GM18907 (cell line): ENCODE data around the gene SEMA5A.
A peak's percentile ranks its signal among the peaks of the same experiment; 100 is the strongest.

Experiments used
- ATAC-seq: cut with Tn5 transposase; IDR thresholded peaks from one replicate; pipeline ENCODE4 v1.9.1; 2021; ENCODE audit warnings: mild to moderate bottlenecking, moderate library complexity; ENCODE audit not compliant: unreplicated experiment

Gene SEMA5A

GRCh38 chr5:9547122-9547947 lies 1.5 kb upstream of the SEMA5A start:
- ATAC-seq, result no peak

DNA sequence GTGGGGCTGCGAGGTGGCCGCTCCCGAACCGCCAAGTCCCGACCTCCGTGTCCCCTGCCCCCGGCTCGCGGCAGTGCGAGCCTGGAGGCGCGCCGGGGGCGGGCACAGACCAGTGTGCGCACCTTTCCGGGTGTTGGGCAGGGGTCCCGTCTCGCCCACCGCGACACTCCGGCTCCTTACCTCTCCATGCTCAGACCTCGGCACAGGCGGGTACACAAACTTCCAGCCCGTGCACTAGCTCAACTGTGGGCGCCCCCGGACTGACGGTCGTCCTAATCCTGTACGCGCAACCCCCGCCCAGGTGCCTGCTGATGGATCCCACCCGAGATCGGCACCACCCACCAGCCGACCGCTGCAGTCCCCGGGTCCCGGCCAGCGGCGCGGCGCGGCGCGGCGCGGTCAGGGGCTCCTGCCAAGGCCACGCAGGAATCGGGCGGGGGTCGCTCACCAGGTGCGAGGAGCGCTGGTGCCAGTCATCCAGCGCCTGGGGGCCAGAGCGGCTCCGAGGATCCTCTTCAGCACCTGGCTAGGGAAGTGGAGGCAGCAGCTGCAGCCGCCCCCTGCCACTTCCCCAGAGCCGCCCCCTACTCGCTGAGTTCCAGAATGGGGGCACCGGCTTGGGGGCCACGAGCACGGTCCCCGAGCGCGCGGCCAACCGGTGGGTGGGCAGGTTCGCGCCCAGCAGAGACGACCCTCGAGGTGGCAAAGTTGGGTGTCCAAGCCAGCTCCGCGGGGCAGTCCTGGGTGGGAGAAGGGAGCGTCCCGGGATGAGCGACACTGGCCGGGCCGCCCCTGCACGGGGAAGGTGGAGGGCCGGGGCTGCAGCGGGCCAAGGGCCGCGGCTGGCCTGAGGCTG lies 511 bp downstream of the SEMA5A start:
- peak; percentile 35 for ATAC-seq

DNA sequence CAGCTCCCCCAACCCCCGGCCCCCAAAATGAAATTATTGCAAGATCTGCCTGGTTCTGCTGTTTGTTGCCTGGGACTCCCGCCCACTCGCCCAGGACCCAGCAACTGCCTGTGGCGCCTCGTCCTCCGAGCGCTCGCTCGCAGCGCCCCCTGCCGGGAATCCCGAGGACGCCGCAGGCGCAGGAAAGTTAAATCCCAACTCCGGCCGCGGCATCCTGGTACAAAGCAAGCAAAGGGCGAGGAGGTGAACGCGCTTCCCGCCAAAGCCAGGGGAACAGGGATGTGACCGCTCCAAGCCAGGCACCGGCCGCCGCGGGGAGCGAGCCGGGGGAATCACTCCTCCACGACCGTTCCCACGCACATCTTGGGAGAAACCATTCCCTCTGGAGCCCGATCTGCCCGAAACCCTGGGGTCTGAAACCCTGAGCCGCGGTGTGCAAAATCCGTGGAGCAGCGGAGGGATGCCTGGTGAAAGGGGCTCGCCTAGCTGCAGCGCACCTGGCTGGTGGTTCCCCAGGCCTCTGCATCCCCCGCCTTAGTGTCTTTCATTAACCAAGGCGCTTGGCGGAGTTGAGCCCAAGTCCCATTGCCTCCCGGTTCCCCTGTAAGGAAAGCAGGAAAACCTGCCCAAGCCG lies 1.3 kb downstream of the SEMA5A start:
- peak; percentile 61 for ATAC-seq

DNA sequence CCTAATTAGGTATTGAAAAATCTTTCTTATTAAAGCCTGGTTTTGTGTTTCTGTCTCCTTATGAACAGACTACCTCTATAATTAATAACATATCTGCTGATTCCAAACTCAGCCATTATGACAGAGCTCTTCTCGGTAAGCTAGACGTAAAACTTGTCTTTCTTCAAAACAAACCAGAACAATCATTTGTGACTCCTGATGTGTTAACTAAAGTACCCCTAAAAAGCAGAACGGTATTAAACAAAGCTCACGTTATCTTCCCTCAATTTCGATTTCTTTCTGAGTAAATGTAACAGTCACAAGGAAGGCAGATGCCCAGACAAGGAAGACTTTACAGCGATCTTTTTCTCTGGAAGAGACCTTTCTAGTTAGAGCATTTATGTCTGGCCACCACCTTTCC lies 1.8 kb downstream of the SEMA5A start:
- peak; percentile 1 for ATAC-seq

DNA sequence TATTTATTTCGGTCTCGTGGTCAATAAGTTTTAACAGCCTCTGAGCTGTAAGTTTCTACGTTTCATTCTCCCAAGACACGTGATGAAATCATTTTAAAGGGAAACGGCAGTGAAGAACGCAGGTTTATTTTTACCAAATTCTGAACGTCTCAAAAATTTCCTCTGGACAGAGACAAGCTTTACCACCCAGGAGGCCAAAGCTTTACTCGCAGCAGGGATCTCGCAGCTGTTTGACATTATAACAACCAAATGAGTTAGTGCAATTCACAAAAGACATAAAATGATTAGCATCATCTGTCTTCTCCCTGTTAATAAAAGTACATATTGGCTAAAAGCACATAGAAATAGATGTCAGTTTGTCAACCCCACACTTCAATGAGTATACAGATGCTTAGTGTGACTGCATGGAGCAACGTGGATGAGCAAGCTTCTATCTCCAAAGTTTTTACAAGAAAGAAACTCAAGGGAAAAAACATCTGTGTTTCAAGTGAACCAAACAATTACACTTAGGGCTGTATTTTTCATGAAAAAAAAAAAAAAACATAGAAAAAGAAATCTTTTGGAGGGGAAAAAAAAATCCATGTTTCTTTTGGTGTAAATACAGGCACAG lies 2.5 kb downstream of the SEMA5A start:
- no peak for ATAC-seq

GRCh38 chr5:9540791-9541190 lies 5.1 kb downstream of the SEMA5A start:
- ATAC-seq, result no peak

DNA sequence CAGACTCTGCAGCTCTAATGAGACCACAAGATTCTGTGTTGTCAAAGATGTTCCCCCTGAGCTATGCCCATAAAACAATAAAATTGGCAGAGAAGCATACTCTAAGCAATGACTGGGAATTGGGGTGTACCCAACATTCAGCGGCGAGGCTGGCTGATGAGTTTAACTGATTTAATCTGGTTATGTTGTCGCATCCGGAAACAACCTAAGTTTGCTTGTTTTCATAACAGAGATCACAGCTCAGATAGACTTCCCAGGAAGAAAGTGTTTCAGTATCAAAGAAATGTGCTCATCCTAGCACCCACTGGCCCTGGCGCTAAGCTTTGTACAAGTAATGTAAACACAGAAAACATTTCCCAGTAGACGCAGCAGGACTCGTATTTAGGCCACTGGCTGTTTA lies 7.4 kb downstream of the SEMA5A start:
- ATAC-seq, result no peak

- ATAC-seq, result peak; percentile 67
Measured at GRCh38 chr5:9537223-9538141, 8.4 kb downstream of the SEMA5A start.

DNA sequence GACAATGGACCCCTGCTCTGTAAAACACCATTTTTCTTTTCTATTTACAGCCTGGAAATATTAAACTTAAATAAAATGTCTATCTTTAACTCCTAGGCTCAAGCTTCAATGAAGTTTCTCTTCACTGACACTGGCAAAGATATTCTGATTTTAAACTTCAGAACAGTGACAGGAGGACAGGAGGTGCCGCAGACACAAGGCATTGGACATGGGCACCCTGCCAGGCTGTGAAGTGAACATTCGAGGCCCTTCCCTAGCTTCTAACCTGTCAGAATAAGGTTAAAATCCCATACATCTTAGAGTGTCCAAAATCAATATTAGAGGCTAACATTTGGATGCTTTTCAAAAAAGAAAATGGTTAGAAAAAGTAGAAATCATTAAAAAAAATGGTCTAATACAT lies 9.2 kb downstream of the SEMA5A start:
- ATAC-seq, result no peak

DNA sequence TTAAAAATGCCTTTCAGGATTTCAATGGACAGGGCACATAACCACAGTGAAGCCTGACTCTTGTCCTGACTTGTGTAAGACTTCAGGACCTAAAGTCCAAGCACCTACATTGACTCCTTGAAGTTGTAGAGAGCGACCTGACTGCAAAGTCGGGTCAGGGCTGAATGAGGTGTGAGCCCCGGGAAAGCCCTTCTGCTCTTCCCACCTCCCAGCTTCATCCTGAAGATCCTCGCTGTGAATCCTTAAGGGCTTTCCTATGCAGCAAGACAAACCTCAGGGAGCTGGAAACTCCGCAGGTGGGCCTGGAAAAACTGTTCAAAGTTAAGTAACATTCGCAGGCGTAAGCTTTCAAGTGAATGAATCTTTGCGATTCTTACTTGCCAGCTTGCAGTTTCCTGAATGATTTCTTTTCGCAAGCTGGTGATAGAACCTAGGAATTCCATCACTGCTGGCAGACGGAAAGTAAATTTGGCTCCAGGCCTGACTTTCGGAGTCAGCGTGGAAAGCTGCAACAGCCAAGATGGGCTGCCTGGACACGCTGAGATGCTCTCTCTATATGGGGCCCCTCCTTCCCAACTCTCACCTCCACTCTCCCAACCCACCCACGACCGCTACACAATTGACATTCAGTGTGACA lies 10.9 kb downstream of the SEMA5A start:
- no peak for ATAC-seq

DNA sequence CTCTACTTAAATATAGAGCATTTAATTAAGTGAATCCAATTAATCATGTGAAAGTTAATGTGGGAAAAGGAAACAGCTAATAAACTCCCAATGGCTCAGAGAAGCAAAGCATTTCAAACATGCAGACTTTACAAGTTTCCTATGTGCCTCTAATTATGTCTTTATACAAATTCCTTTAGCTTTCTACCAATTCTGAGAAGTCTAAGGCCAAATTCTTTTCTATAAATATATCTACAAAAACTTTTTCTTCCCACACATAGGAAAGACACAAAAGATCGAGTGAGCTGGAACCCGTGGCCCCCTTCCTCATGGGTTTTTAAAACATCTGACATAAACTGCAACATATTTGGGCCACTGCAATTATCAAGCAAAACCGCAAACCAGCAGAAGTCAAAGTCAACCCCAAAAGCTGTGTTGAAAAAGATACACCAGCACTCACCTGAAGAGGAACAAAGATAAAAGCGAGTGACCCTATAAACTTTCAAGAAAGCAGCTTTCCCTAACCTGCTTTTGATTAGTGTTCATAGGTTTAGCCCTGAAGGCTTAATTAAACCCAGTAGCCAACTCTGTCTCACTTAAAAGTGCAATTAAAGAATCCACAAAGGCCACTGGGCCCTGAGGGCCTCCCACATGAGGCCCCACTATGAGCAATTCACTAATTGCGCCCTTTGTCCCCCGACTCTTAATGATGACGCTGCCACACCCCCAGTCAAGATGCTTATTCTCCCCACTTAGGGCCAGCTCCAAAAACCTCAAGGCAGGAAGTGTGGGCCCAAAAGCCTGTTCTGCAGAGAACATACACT lies 12.1 kb downstream of the SEMA5A start:
- ATAC-seq, result no peak

DNA sequence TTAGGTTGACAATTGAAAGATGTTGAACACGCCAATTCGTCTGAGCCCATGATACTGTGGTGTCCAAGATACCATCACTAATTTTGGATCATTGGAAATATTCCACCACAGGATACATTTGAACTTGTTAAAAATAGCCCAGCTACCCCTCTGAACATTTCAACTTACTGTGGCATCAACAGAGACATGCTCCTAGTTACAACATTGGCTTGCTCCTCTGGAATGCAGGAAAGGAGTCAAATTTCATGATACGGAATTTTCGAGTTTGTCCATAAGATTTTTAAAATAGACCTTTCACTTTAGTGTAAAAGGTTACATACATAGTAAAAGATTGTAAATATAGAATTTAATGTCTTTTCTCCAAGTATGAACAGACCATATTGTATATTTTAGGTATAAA lies 12.8 kb downstream of the SEMA5A start:
- ATAC-seq, result no peak

DNA sequence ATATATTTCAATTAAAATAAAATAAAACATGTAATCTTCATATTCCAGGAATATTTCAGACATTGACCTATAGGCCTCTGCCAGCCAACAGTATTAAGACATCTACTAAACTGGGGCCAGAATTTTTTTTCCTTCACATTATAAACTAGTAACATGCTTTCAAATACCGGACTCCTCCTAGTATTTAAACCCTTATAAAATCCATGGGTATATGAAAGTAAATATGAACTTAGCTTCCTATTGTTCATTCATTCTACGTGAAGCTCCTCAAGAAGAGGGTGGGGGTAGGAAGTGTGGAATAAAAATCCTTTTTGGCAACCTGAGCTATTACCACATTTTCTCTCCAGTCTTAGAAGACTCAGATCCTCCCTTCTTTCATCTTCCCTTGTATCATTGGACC lies 16.4 kb downstream of the SEMA5A start:
- no peak for ATAC-seq

- ATAC-seq, result peak; percentile 65
Measured at GRCh38 chr5:9529041-9529480, 16.8 kb downstream of the SEMA5A start.

GRCh38 chr5:9524941-9525340 lies 20.9 kb downstream of the SEMA5A start:
- ATAC-seq, result no peak

GRCh38 chr5:9523090-9523823 lies 22.6 kb downstream of the SEMA5A start:
- no peak for ATAC-seq

DNA sequence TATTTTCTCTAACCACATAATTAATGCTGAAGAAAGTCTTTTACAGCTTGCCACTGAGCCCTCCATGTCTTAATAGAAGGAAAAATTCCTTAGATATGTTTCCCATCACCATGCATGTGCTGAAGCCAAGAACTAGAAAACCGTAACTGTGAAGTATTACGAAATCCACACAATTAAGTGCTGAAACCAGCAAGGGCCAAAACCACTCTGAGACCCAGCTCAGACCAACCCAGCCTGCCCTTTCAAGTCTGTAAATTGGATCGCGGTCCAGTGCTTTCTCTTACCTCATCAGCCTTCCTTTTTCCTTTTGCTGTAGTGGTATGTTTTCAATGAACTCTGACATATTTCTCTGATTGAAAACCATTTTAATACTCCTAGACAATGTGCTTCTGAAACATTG lies 26.3 kb downstream of the SEMA5A start:
- ATAC-seq, result peak; percentile 45

DNA sequence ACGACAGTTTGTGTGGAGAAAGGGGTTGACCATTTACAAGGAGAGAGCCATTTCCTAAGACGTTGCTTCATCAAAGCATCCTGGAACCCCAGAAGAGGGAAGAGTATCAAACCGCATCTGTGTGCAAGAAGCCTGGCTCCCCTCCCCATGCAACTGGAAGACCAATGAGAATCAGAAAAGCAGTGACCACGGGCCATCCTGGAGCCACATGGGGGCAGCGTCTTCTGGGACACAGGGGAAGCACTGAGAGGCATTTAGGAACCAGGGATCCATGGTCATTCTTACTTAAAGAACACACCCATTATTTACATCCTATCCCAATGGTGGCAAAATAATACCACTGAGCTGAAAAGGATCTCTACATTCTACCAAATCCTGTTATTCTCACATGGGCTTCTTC lies 29.3 kb downstream of the SEMA5A start:
- no peak for ATAC-seq
